Measurements from ENCODE around the gene IL17F.

- TF ChIP-seq CTCF (IDR thresholded peaks at IDR 0.05; ENCODE audit: low read depth, low read length) (no peak), POLR2A (IDR thresholded peaks at IDR 0.05; ENCODE audit: extremely low read depth, insufficient read length) (no peak), MAX (IDR thresholded peaks at IDR 0.05; ENCODE audit: low read depth, low read length) (no peak), MYC (IDR thresholded peaks at IDR 0.05; ENCODE audit: low read depth, low read length) (no peak)
Observed at GRCh38 chr6:52191824-52192223, 52.5 kb downstream of the IL17F start.
